T47D (cell line): Measurements from ENCODE around the gene DDX25.

Source experiments
- DNase-seq, 2 experiments: peaks; one replicate each; pipeline versions ENCODE4 v3.0.0 to v3.0.0-alpha.2; 2011 to 2012; ENCODE audit warnings: low read depth in 1 of 2, low spot score in 1 of 2
- JUND ChIP-seq: IDR thresholded peaks from 2 replicates; pipeline ENCODE4 v1.6.1; 2012; ENCODE audit warnings: low read depth
- in situ Hi-C: cut with HindIII; loops from 2 replicates; pipeline ENCODE4 v1.10.0; 2016; ENCODE audit warnings: low sequenced_read_pairs, low pct_unique_long_range_greater_than_20kb

The DDX25 gene

DNA sequence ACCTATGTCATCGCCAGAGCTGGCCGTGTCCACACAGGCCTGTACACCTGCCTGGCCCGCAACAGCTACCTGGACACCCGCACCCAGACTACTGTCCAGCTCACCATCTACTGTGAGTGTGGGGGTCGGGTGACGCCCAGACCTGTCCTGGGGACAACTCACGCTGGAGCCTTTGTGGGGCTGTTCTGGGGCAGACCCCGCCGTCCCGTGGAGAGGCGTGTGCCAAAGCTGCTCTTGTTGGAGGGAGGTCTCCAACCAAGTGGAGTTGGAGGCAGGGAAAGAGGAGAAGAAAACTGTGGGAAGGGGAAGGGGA lies 45.8 kb downstream of the DDX25 start:
- no peak for DNase-seq
- no peak for TF ChIP-seq JUND
- in situ Hi-C loops = no loop called here

DNA sequence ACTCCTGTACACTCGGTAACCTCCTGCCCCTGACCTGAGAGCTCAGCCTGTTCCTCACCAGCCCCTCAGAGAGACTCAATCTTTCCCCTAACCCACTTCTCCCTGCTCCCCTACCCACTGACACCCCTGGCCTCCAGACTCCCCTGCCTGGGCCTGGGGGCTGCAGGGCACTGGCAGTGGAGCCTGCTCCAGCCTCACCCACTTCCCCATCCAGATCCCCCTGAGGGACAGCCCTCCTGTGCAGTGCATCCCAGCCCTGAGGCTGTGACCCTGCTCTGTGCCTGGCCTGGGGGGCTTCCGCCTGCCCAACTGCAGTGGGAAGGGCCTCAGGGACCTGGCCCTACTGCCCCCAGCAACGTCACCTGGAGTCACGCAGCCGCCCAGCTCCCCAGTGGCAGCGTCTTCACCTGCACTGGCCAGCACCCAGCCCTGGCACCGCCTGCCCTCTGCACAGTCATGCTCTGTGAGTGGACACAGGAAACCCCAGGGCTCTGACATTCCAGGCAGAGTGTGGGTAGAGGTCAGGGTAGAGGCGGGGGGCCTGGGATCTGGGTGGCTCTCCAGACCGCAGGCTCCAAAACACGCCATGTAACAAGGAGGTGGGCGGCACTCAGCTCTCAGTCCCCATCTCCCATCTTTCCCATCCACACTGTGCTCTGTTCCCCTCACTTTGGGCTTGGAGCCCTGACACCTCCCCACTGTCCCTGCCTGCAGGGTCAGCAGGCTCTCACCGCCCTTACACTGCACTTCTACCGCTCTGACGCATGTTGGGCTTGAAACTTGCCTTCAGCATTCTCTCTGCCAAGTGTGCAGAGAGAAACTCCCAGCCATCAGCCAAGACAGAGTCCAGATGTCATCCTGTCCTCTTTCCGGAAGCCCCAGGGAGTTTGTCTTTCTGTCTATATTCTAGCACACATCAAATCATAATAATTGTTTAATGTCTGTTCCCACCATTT lies 46.7 kb downstream of the DDX25 start:
- in situ Hi-C loops = no loop called here
- no peak for TF ChIP-seq JUND
- peak; percentile 60 to 86 for DNase-seq

DNA sequence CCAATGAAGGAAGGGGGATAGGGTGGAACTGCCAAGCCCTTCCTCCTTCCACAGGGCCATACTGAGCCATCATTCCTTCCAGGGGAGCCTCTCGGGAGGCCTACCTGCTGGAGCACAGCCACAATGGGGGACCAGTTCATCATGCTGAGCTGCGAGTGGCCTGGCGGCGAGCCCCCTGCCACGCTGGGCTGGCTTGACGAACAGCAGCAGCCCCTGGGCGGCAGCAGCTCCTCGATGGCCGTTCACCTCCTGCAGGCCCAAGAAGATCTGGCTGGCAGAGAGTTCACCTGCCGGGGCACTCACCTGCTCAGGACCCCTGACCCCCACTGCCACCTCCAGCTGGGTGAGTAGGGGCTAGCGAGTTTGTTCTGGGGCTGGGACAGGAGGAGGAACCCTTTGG lies 47.4 kb downstream of the DDX25 start:
- no peak for TF ChIP-seq JUND
- in situ Hi-C loops = no loop called here
- DNase-seq = no peak

DNA sequence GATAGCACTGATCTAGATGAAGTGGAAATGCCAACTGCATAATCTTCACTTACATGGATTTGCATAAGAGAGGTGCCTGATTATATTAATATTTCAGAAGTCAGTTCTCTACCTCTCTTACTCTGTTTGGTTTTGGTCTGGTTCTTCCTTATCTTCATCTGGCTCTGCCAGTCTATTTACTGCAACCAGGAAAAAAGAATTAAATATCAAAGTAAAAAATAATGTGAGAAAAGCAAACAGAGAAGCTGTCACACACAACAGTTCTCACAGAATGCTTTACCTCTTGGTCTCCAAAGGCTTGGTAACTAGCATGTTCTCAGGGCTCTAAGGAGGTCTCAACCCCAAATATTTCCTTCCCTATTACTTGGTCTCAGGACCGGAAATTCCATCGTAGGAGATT lies 48.3 kb downstream of the DDX25 start:
- TF ChIP-seq JUND = no peak
- peak; percentile 62 to 77 for DNase-seq
- in situ Hi-C loops = no loop called here

DNA sequence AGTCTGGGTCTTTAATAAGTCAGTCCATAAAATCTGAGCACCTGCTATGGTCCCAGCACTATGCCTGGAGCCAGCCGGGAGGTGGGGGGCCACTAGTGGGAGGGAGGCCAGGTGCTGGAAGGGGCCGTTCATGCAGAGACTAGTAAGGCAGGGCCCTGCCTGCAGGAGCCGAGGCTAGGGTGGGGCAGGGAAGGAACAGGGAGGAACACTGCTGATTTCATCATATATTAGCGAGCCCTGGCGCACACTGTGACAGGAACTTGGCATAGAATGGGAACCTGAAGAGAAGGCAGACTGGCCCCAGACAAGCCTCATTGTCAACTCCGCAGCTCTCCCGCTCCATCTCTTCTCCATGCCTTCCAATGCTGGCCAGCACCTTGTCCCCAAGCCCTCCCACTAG lies 48.7 kb downstream of the DDX25 start:
- peak; percentile 59 to 68 for DNase-seq
- no peak for TF ChIP-seq JUND
- in situ Hi-C loops = no loop called here

DNA sequence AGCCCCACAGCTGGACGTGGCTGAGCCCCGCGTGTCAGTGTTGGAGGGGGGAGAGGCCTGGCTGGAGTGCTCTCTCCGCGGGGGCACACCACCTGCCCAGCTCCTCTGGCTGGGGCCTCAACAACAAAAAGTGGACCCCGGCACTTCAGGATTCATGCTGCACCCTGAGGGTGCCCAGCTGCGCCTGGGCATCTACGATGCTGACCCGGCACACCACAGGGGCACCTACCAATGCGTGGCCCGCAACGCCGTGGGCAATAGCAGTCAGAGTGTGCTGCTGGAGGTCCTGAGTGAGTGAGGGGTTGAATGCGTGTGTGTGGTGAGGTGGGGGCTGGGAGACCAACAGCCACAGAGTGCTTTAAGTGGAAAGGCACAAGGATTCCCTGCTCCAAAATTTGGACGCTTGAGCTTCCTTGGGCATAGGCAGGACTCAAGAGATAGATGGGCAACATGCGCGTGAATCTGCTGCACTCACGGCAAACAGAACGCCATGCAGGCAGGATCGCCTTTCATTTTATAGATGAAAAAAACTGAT lies 49.2 kb downstream of the DDX25 start:
- in situ Hi-C loops = no loop called here
- DNase-seq = no peak
- no peak for TF ChIP-seq JUND

DNA sequence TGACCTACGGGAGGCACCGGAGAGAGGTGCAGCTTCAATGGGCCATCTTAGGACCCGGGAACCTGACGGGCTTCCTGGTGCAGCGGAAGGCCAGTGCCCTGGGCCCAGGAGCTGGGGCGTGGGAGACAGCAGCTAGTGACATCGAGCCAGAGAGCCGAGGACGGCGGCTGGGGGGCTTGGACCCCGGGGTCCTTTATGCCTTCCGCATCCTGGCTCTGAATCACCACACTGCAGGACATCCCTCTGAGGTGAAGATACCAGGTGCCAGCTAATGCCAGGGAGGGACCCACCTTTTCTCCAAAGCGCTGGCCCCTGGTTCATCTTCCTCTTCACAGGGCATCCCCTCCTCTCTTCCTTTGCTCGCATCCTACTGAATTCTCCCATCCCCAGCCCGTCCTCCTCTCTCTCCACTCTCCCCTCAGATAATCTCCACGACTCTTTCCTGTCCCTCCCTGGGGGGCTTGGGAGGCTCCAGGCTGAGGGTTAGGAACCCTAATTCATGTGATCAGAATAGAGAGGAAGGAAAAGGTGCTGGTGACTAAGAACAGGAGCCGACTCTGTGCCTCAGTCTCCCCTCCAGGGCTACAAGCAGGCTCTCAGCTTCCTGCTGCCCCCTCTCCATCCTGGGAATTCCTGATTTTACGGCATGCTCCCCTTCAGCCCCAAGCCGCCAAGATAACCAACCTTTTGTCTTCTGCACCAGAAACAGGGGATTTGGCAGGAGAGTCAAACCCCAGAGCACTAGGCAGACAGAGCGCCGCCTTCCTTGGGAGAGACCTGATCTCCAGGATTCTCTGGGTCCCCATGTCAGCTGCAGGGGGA lies 50.0 kb downstream of the DDX25 start:
- DNase-seq = no peak
- in situ Hi-C loops = no loop called here
- no peak for TF ChIP-seq JUND

DNA sequence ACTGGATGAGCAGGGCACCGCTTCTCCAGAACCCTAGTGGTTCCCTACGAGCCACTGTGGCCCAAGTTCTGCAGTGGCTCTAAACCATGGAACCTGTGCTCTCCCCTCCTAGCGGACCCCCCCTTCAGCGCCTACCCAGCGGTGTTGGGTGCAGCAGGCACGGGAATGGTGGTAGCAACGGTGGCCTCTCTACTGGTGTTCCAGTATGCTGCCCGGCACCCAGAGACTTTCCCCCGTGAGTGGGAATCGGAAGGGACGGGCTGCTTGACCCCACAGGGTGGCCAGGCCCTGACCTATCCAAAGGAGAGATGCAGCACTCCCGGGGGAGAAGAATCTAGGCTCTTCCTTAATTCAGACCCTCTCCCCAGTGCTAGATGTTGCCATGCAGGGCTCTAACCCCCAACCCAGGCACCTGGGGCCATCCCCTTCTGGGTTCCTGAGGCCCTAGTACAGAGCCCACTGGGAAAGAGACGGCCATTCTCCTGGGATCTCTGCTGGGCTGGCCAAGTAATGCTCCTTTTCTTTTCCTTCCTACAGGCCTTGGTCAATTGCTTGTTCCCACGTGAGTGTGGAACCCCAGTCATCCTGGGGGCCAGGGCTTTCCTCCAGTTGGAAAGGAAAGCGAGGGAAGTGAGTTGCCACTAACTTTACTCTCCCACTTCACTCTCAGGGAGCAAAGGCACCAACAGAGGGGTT lies 50.8 kb downstream of the DDX25 start:
- in situ Hi-C loops = no loop called here
- no peak for TF ChIP-seq JUND
- no peak for DNase-seq

DNA sequence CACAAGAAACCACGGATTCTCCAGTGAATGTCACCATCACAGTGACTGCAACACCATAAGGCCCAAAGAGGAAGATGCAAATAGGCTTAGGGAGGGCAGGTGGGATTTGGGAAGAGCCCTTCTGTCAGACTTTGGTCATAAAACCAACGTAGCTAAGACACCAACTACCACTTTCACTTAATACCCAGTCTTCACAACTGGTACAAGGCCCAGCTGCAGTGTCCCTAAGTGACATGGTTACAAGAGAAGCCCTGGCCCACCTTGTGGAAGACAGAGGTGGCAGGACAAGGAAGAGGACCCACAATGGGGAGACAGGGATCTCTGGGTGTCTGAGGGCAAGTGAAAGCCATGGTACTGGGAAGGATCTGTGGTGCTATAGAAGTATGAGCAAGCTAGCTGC lies 51.5 kb downstream of the DDX25 start:
- in situ Hi-C loops = no loop called here
- no peak for TF ChIP-seq JUND
- DNase-seq = no peak

DNA sequence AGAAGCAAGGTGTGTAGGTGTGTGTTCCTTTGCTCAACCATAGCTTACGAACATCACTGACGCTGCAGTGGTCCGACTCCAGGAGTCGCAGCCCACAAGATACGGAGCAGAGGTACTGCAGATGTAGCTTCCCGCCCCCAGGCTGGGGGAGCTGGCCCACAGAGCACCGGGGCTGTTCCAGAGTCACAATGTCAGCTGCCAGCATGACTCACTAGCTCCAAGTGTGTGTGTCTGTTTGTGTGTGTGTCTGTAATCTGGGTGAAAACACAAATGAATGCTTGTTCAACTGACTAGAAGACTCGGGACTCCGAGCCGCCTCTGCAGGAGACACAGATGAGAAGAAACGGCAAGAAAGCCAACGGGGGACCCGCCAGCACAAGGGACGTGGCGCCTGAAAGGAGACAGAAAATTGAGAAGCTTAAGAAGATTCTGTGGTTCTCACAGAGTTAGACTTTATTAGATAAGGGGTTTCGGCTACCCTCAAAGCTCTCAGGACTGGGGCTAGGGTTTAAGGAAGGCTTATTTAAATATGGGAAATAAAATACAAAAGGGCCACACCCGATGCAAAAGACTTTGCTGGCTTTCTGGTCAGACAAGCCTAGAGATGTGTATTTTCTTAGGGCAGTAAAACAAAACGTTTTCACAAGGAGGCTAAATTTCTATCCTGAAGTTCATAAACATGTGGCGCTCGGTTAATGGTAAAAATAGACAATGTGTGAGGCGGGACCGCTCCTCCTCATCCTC lies 52.3 kb downstream of the DDX25 start:
- no peak for DNase-seq
- in situ Hi-C loops = no loop called here
- no peak for TF ChIP-seq JUND

DNA sequence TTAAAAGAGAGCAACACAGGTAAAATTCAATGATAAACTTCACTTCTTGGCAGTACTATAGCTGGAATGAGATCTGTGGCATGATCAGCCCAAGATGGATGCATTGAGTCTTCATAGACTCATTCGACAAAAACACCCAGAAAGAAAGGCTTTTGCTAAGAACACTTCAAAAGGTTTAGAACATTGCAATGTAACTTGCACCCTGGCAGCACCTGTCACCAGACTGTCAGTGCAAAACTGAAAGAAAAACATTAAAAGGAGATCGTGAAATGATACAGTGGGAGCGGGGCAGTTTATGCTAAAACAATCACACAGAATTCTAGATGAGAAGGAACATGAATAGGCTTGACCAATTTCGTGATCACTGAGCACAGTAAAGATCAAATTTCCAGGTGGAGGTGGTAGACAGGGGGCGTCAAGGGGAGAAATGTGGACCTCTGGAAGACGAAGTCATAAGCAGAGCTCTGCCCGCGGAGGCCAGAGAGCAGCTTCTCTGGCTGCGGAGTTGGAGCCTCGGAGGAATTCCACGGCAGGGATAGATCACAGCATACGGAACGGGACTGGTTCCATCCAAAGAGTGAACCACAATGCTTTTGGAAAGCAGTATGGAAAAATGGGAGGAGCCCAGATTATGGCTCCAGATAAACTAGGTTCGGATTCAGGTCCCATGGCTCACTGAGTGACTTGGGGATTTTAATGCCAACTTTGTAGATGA lies 53.5 kb downstream of the DDX25 start:
- in situ Hi-C loops = no loop called here
- TF ChIP-seq JUND = no peak
- peak; percentile 71 to 79 for DNase-seq
